Pulmonary artery endothelial cell (primary cell): ENCODE results near the gene SEMA4G. TPM values are rescaled to one million over a fixed set of nuclear protein-coding genes. Genes with fewer than 3 reads are reported as not detected.
"Not testable (repeated sequence)": the region's sequence is repeated elsewhere in the genome, so short reads cannot be mapped to it uniquely, and the experiment has no call there.

ENCODE experiments used
- DNase-seq: peaks from one replicate; pipeline ENCODE4 v3.0.0-alpha.2; 2011; ENCODE audit warnings: low read depth, low spot score
- total RNA-seq: library from RNA; depleted of rRNA; stranded (reverse); fragments of >200 nt; gene quantifications from 2 replicates; pipeline ENCODE4 v1.2.3, GENCODE V29; 2014

The SEMA4G gene
- total RNA-seq, 1 donor from 2014 or later, result 0.79 TPM

DNA sequence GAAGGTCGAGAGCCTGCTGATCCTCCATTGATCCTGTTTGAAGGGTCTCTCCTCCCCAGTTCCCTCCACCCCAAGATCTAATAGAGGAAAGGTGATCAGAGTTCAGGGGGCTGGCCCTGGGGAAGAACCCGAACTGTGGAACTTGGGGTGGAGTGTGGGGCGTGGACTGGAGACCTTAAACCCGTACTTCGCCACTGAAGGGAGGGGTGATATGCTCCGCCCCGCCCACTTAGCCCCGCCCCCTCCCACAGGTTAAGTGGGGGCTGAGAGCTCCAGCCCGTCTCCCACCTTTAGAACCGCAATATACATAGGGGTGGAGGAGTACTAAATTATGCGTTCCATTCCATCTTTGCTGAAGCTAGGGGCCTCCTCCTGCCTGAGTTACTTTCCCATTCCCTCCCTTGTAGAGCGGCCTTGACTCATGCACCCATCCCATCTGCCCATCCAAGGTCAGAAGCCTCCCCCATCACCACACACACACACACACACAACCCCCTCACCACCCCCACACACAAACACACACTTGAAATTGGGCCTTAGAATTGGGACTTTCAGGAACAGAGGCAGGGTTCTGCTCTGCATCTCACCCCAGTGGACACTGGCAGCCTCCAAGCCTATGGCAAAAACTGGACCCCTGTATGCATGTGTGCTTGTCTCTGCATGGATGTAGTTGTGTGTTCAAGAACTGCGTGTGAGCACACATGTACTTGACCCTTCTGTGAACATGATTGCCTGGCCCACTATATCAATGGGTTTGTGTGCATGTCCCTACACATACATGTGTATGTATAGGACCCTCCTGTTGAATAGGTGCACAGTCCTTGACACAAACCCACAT lies 991 bp downstream of the SEMA4G start:
- DNase-seq, result no peak

DNA sequence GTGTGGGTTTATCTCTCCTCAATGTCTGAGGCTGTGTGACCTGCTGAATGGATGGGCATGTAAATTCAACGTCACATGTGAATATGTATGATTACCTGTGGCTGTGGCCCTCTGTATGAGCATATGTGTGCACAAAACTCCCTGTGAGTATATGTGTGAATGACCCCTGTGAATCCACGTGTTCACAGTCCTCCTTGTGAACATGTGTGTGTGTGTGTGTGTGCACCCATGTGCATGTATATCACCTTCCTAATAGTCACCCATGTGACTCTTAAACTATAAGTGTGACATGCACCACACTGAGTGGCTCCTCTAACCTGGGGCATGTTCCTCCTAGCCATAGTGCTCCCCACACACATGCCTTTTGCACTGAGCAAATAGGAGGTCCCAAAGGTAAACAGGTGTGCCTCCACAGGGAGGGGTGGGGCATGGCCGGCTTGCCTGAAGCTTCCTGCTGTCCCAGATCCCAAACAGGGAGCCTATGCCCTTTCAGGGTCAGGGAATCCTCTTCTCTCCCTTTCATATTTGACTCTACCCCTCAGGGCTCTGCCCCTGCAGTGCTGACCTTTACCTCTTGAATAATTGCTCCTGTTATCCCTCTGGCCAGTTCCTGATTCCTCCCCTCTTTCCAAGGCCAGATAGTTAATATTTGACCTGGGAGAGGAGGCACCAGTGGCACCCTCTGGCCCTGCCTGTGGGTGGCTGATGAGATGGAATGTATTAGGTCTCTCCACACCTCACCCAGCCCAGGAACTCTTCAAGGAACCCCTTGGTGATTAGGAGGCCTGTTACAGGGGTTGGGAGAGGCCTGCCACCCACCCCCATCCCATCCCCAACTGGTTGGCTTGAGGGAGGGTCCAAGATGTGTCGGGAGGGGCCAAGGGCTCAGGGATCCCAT lies 1.9 kb downstream of the SEMA4G start:
- no peak for DNase-seq

DNA sequence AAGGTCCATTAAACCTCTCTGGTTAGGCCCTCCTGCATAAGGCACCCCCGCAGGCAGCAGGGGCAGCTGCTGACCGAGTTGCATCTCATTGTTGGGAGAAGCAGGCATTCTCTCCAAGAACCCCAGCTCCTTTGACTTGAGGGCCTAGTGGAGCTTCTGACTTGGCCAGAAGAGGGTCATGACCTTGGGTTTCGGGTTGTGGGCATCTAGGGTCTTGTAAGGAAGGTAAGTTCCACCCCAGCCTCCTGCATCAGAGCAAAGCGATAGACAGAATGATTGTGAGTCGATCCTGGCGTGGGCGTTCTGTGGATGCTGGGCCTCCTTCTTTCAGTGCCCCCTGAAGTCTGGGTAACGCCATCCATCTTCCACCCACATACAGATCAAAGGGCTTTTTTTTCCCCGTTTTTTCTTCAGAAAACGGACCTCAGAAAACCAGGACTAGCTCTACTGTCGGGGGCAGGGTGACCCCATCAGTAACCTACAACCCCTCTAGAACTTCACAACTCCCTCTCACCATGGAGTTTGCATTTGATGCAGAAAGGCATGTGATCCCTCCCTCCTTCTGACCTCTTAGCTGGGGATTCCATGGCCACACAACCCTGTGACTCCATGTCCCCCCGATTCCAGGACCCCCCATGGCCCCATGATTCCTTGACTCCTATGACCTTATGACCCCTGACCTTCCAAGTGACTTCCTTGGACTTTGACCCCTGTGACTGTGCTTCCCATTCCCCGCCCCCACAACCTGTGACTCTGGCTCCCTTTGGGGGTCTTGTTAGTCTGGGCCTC lies 3.0 kb downstream of the SEMA4G start:
- DNase-seq, result no peak

DNA sequence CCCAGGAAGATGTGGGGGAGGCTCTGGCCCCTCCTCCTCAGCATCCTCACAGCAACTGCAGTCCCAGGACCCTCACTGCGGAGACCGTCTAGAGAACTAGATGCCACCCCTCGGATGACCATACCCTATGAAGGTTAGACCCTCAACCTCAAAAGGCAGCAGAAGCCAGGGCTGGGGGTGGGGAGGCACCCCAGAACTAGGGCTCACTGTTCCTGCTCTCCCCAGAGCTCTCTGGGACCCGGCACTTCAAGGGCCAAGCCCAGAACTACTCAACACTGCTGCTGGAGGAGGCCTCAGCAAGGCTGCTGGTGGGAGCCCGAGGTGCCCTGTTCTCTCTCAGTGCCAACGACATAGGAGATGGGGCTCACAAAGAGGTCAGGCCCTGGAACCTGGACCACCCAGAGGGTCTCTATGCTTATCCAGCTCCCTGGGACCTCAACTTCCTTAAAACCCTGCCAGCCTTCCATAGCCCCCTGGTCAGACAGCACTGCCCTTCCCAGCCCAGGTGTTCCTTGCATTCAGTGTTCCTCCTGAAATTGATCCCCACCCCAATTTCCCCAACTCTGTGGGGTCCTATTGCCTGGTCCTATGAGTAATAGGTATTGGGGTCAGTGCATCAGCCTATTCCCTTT lies 3.7 kb downstream of the SEMA4G start:
- no peak for DNase-seq

DNA sequence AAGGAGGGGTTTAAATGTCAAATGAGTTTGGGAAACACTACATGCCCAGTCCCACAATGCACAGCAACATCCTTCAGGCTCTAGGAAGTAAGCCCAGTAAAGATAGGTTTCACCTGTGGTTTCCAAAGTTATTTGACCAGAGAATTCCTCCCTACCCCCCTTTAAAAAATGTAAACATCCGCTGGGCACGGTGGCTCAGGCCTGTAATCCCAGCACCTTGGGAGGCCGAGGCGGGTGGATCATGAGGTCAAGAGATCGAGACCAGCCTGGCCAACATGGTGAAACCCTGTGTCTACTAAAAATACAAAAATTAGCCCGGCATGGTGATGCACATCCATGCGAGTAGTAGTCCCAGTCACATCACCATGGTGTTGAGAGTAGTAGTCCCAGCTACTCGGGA lies 6.1 kb downstream of the SEMA4G start:
- not testable (repeated sequence) for DNase-seq

DNA sequence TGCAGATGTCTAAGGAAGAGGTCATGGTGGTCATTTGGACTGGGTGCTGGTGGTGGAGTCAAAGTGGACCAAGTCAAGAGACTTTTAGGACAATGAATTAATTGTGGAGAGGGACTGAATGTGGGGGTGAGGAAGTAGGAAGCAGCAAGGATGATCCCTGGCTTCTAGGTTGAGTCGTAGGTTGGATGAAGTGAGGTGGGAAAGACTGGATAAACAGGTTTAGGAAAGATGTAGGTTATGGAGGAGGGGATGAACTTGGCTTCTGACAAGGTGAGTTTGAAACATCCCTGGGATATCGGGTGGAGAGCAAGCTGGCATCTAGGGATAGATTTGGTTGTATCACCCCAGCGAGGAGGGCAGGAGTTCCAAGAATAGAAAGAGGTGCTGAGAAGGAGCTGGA lies 7.6 kb downstream of the SEMA4G start:
- no peak for DNase-seq

DNA sequence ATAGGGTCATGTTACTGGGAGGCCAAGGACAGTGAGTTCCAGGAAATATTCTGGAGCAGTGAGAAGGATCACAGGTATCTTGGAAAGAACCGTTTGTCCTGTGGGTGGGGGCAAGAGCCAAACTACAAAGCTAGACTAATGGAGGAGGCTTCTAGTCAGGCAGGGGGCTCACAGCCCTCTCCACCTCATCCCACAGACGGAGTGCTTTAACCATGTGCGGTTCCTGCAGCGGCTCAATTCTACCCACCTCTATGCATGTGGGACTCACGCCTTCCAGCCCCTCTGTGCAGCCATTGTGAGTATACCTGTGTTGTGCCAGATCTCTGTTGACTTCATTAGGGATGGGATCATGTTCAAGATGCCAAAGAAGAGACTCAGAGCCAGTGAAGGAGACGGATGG lies 8.1 kb downstream of the SEMA4G start:
- no peak for DNase-seq

DNA sequence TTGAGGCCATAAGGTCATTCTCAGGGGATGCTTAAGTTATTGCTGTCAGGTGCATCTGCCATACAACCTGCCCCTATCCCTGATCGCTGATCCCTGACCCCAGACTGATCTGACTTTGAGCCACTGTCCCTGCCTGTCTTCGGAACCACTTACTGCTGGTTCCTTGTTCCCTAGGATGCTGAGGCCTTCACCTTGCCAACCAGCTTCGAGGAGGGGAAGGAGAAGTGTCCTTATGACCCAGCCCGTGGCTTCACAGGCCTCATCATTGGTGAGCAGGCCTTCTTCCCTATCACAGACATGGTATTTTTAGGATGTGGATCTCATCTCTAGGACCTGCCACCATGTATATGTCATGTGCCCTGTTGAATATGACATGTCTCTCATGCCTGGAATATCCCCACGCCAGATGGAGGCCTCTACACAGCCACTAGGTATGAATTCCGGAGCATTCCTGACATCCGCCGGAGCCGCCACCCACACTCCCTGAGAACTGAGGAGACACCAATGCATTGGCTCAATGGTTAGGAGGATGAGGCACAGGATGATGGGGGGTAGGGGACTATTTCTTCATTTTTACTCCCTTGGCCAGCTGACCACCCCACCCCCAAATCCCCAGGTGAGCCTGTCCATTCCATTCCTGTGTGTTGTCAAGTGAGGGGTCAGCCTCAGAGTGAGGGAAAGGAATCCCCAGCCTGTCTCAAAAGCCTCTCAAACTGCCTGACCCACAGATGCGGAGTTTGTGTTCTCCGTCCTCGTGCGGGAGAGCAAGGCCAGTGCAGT lies 9.0 kb downstream of the SEMA4G start:
- no peak for DNase-seq

DNA sequence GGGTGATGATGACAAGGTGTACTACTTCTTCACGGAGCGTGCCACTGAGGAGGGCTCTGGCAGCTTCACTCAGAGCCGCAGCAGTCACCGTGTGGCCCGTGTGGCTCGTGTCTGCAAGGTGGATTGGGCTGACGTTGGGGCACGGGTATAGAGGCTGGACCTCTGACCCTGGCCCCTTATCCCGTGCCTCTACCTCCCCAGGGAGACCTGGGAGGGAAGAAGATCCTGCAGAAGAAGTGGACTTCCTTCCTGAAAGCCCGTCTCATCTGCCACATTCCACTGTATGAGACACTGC lies 9.5 kb downstream of the SEMA4G start:
- DNase-seq, result no peak

DNA sequence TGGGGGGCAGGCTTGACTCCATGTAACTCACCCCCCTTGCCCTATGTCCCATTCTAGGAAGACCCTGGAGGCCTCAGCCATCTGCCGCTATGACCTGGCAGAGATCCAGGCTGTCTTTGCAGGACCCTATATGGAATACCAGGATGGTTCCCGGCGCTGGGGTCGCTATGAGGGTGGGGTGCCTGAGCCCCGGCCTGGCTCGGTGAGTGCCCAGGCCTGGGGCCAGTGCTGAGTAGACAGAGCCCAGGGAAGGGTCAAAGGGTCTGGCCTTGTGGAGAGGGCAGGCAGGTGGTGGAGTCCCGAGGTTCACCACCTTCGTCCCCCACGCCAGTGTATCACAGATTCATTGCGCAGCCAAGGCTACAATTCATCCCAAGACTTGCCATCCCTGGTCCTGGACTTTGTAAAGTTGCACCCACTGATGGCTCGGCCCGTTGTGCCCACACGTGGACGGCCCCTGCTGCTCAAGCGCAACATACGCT lies 10.5 kb downstream of the SEMA4G start:
- no peak for DNase-seq

DNA sequence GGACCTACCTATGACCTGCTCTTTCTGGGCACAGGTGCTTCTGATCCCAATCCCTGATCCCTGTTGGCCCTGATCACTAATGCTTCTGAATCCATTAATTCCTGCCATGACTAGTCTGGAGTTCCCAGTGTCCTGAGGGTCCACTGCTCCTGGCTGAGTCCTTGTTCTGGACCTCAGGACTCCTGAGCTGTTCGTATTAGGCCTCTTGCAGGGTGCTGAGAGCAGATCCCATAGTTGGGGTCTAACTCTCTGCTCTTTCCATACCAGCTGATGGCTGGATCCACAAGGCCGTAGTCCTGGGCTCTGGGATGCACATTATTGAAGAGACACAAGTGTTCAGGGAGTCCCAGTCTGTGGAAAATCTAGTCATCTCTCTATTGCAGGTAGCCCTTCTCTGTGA lies 11.0 kb downstream of the SEMA4G start:
- DNase-seq, result no peak

DNA sequence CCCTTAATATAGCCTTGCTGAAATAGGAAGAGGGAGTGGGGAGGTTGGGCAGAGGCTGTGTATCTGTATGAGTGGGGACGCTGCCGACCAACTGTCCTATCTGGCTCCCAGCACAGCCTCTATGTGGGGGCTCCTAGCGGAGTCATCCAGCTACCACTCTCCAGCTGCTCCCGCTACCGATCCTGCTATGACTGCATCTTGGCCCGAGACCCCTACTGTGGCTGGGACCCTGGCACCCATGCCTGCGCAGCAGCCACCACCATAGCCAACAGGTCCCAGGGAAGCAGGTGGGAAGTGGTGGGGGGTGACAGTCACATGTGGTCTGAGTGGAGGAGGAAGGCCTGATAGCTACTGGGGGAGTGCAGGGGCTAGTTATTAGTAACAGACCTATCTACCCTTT lies 11.4 kb downstream of the SEMA4G start:
- no peak for DNase-seq

DNA sequence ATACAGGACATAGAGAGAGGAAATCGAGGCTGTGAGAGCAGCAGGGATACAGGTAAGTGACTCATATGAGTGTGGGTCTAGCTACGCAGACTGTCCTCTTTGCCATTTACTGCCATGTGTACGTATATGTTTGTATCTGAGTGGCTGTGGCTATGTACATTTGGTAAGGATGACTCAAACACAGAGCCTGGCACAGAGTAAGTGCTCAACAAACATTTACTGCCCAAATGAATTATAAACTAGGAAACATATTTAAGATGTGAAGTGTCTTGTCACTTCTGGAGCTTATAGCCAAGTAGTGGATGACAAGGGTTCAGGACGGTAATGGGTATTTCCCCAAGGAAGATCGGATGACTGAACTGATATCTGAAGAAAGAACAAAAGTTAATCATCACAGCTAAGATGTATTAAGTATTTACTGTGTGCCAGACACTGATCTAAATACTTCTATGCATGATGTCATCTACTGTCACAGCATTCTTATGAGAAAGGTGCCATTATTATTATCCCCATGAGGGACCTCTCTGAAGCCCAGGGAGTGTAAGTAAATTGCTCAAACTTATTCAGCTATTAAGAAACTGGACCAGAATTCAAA lies 12.0 kb downstream of the SEMA4G start:
- DNase-seq, result no peak

DNA sequence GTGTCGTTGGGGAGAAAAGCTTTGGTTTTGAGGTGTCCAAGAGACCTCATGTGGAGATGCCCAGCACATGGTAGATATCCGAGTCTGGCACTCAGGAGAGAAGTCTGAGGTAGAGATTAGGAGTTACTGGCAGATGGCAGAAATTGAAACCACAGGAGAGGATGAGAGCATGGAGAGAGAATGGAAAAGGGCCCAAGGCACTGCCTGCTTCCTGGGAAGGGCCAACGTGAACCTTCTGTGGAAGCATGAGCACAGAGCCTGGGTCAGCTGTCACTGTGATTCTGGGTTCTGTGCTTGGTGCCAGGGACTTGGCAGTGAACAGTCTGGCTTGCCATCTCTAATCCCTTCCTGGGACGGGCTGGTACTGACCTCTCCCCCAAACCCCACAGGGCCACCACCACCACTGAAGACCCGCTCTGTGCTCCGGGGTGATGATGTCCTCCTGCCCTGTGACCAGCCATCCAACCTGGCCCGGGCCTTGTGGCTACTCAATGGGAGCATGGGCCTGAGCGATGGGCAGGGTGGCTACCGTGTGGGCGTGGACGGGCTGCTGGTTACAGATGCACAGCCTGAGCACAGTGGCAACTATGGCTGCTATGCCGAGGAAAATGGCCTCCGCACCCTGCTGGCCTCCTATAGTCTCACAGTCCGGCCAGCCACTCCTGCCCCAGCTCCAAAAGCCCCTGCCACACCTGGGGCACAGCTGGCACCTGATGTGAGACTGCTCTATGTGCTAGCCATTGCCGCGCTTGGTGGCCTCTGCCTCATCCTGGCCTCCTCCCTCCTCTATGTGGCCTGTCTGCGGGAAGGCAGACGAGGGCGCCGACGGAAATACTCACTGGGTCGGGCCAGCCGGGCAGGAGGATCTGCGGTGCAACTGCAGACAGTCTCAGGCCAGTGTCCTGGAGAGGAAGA lies 13.9 kb downstream of the SEMA4G start:
- DNase-seq, result no peak

DNA sequence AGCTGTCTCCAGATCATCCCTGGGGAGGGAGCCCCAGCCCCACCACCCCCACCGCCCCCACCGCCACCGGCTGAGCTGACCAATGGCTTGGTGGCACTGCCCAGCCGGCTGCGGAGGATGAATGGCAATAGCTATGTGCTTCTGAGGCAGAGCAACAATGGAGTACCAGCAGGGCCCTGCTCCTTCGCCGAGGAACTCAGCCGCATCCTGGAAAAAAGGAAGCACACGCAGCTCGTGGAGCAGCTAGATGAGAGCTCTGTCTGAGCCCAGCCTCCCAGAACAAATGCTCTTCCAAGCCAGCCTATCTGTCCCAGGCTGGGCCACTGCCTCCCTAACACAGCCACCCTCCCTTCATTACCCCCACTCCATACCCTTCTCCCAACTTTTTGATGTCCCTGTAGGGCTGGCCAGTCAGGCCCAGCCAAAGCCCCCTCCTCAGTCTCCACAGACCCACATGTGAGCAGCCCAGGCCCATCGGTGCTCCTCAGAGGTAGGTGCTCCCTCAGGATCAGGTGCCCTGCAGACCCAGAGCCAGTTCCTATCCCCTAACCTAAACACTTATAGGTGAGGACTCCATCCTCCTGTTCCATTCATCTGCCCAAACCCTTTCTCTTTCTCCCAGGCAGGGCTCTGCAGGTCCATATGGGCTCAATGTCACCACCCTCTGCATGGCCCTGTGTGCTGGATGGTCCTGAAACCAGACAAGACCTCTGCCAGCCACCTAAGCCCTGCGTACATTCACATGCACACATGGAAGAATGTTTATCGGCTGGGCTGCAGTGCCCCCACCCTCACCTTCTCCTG lies 14.8 kb downstream of the SEMA4G start:
- no peak for DNase-seq

DNA sequence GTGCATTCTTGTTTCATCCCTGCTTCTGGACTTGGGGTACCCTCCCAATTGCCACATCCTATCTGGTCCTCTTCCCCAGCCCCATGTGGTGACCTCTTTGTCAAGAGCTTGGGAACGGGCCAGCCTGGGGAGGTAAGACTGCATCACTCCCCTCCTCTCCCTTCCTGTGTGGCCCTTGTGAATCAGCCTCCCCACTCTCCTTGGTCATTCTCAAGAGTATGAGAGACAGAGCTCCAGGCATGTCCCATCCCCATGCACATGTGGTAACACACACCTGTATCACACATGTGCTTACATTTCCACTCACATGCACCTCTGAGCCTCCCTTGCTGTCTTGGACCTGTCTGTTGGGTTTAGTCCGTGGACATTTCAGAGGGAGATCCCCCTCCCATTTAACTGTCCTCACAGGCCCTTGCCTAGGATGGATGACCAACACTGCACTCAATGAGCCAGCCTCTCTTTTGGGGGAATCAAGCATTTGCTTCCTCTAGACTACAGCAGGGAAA lies 15.4 kb downstream of the SEMA4G start:
- no peak for DNase-seq

DNA sequence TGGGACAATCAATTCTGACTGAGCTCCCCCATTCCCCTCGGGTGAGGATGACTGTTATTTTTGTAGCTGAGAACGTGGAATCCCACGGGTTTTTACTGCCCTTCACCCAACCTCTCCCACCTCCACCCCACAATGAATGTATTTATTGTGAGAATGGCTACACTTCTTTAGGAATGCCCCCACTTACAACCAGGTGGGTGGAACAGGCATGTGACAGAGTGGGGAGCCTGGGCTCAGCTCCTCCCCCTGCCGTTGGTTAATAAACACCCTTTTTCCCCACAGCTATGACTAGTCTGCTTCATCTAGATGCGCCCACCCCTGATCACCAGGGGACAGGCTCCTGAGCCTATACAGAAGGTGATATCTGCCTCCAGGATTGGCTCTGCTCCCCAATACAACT lies 16.0 kb downstream of the SEMA4G start:
- no peak for DNase-seq

DNA sequence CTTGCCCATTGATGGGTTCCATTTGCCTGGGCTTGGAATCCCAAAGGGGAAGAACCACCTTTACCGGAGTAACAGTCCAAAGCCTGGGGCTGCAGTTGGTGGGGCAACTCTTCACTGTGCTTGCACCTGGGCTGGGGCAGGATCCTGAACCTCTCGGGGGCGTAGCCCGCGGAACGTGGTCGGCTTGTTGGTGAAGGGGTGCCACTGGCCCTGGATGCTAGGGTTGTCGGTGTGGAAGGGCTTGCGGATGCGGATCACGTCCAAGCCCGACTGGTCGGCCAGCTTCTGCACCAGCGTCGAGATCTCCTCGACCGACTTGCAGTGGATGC lies 17.3 kb downstream of the SEMA4G start:
- no peak for DNase-seq
